SK-N-MC (cell line): ENCODE measurements around the gene TEPSIN.

Experiments
- EZH2 ChIP-seq: fragments of 200-600 bp; sonication (generic); IDR thresholded peaks from one replicate; pipeline ENCODE4 v1.6.1; 2017; ENCODE audit warnings: antibody characterized with exemption
- POLR2AphosphoS5 ChIP-seq: IDR thresholded peaks from 2 replicates; pipeline ENCODE4 v1.6.1; 2012; ENCODE audit warnings: mild to moderate bottlenecking, low read depth, low read length, borderline replicate concordance

DNA sequence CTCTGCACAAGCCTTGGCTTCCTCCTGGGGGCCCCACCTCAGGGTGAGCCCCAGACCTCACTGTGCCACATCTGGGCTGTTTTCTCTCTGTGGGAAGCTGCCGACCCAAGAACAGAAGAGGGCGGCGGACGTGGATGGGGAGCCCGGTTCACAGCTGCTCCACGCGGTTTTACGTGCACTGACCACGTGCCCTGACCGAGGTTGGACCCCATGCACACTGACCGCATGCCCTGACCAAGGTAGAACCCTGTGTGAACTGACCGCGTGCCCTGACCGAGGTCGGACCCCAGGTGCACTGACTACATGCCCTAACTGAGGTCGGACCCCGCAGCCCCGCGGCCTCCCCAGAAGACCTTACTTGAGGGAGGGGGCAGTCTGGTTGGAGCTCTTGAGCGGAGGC is 35.7 kb downstream of the TEPSIN start:
- TF ChIP-seq POLR2AphosphoS5 (no peak), EZH2 (no peak)
